Tibial nerve (tissue), 4 donors: ENCODE measurements around the gene SPHKAP. TPM values are rescaled to one million over a fixed set of nuclear protein-coding genes. Genes with fewer than 3 reads are reported as not detected.
"Not testable (repeated sequence)": the region's sequence is repeated elsewhere in the genome, so short reads cannot be mapped to it uniquely, and the experiment has no call there.

Experiments used
- DNase-seq, 2 donors: peaks; one replicate each; pipeline ENCODE4 v3.0.0-alpha.2; 2019; ENCODE audit warnings: low spot score in 2 of 2
- H3K27ac ChIP-seq, 4 donors: fragments of 200-600 bp; sonication (generic) in 3 of 4; one replicate each; pipeline ENCODE4 v1.5.1; 2017 to 2019; ENCODE audit warnings: mild to moderate bottlenecking in 1 of 4
- H3K27me3 ChIP-seq, 2 donors: fragments of 200-600 bp; sonication (generic) in 1 of 2; one replicate each; pipeline versions ENCODE4 v1.5.1 to v1.6.0; 2017 to 2019
- H3K36me3 ChIP-seq, 3 donors: fragments of 200-600 bp; sonication (generic); one replicate each; pipeline ENCODE4 v1.5.1; 2018 to 2019
- H3K4me1 ChIP-seq, 4 donors: fragments of 200-600 bp; sonication (generic) in 3 of 4; one replicate each; pipeline ENCODE4 v1.5.1; 2017 to 2019
- H3K4me3 ChIP-seq, 4 donors: fragments of 200-600 bp; sonication (generic) in 3 of 4; one replicate each; pipeline ENCODE4 v1.5.1; 2017 to 2019; ENCODE audit warnings: mild to moderate bottlenecking in 1 of 4, moderate library complexity in 1 of 4
- H3K9me3 ChIP-seq, 4 donors: fragments of 200-600 bp; sonication (generic) in 3 of 4; one replicate each; pipeline ENCODE4 v1.5.1; 2017 to 2019
- CTCF ChIP-seq, 5 experiments: fragments of 200-600 bp in 3 of 5; fragments of 450-650 bp in 2 of 5; sonication (generic) in 3 of 5; IDR thresholded peaks; one replicate each; pipeline ENCODE4 v1.5.1; 2016 to 2019; ENCODE audit warnings: antibody characterized with exemption in 5 of 5, mild to moderate bottlenecking in 3 of 5, moderate library complexity in 2 of 5
- EP300 ChIP-seq, 2 donors: sonication (generic); formaldehyde crosslinking; IDR thresholded peaks; one replicate each; pipeline ENCODE4 v1.6.1; 2017; ENCODE audit warnings: antibody characterized with exemption in 2 of 2, mild to moderate bottlenecking in 1 of 2
- POLR2A ChIP-seq, 2 donors: fragments of 450-650 bp; IDR thresholded peaks; one replicate each; pipeline ENCODE4 v1.6.1; 2017; ENCODE audit warnings: antibody characterized with exemption in 2 of 2, mild to moderate bottlenecking in 2 of 2, moderate library complexity in 2 of 2
- WGBS, 2 donors: methylation state at CpG; one replicate each; pipeline ENCODE4 v1.1.5; 2018; 5-methylcytosine and 5-hydroxymethylcytosine counted together
- total RNA-seq, 4 donors: library from RNA; depleted of rRNA; stranded (reverse); fragments of >200 nt; gene quantifications; one replicate each; pipeline ENCODE4 v1.1.0, GENCODE V29; 2016

The SPHKAP gene
- total RNA-seq, 4 donors from 2014 or later = not detected

GRCh38 chr2:228083131-228083530 lies 98.4 kb downstream of the SPHKAP start:
- 92 to 97% methylated on average over 2 of the region's 2 CpGs for WGBS, 2 donors
- Histone ChIP-seq H3K27me3 (no peaks in the 10 kb centered on the region), H3K27ac (no peak overlapping the region), H3K36me3 (no peaks in the 10 kb centered on the region), H3K4me1 (no peaks in the 10 kb centered on the region), H3K9me3 (no peaks in the 10 kb centered on the region), H3K4me3 (no peak overlapping the region)
- DNase-seq = no peak
- TF ChIP-seq EP300 (IDR thresholded peaks at IDR 0.05) (no peak), CTCF (IDR thresholded peaks at IDR 0.05) (no peak), POLR2A (IDR thresholded peaks at IDR 0.05) (no peak)

- TF ChIP-seq CTCF (IDR thresholded peaks at IDR 0.05) (no peak), POLR2A (IDR thresholded peaks at IDR 0.05) (no peak), EP300 (IDR thresholded peaks at IDR 0.05) (no peak)
- H3K27me3 ChIP-seq = no peaks in the 10 kb centered on the region
- H3K4me3 ChIP-seq = no peak overlapping the region
- no peaks in the 10 kb centered on the region for H3K4me1 ChIP-seq
- no peak for DNase-seq
- no peaks in the 10 kb centered on the region for H3K9me3 ChIP-seq
- 57 to 68% methylated on average over 3 of the region's 3 CpGs for WGBS, 2 donors
- H3K27ac ChIP-seq = no peak overlapping the region
- no peaks in the 10 kb centered on the region for H3K36me3 ChIP-seq
Observed at GRCh38 chr2:228082571-228082970, 98.9 kb downstream of the SPHKAP start.

- no peak overlapping the region for H3K4me3 ChIP-seq
- no peaks in the 10 kb centered on the region for H3K36me3 ChIP-seq
- H3K4me1 ChIP-seq = no peaks in the 10 kb centered on the region
- WGBS, 2 donors = 88 to 98% methylated on average over 3 of the region's 3 CpGs
- DNase-seq = no peak
- TF ChIP-seq EP300 (IDR thresholded peaks at IDR 0.05) (no peak), CTCF (IDR thresholded peaks at IDR 0.05) (no peak), POLR2A (IDR thresholded peaks at IDR 0.05) (no peak)
- peaks cover 0 to 5% (median 0%) of the 10 kb centered on the region in 4 donors for H3K9me3 ChIP-seq
- no peak overlapping the region for H3K27ac ChIP-seq
- H3K27me3 ChIP-seq = no peaks in the 10 kb centered on the region
Observed at GRCh38 chr2:228079194-228079593, 102.3 kb downstream of the SPHKAP start.

GRCh38 chr2:228076695-228077094 lies 104.8 kb downstream of the SPHKAP start:
- not testable (repeated sequence) for H3K27me3 ChIP-seq, H3K27ac ChIP-seq, H3K4me3 ChIP-seq, H3K4me1 ChIP-seq, H3K36me3 ChIP-seq, H3K9me3 ChIP-seq, DNase-seq
- WGBS, 2 donors = 43 to 55% methylated on average over 1 of the region's 1 CpG

- Histone ChIP-seq H3K4me3 (no peak overlapping the region), H3K27me3 (no peaks in the 10 kb centered on the region), H3K9me3 (peaks cover 0 to 10% (median 0%) of the 10 kb centered on the region in 4 donors), H3K4me1 (no peaks in the 10 kb centered on the region), H3K36me3 (no peaks in the 10 kb centered on the region), H3K27ac (no peak overlapping the region)
- 86 to 90% methylated on average over 3 of the region's 3 CpGs for WGBS, 2 donors
- DNase-seq = no peak
- TF ChIP-seq CTCF (IDR thresholded peaks at IDR 0.05) (no peak), EP300 (IDR thresholded peaks at IDR 0.05) (no peak), POLR2A (IDR thresholded peaks at IDR 0.05) (no peak)
Observed at GRCh38 chr2:228072669-228073068, 108.8 kb downstream of the SPHKAP start.

GRCh38 chr2:228067309-228067708 lies 114.2 kb downstream of the SPHKAP start:
- H3K27ac ChIP-seq = no peak overlapping the region
- no peak for TF ChIP-seq POLR2A (IDR thresholded peaks at IDR 0.05)
- TF ChIP-seq CTCF (IDR thresholded peaks at IDR 0.05) = no peak
- TF ChIP-seq EP300 (IDR thresholded peaks at IDR 0.05) = no peak
- H3K9me3 ChIP-seq = peaks cover 0 to 5% (median 0%) of the 10 kb centered on the region in 4 donors

More at GRCh38 chr2:228067309-228067708, 114.2 kb downstream of the SPHKAP start:
- Histone ChIP-seq H3K4me3 (no peak overlapping the region), H3K36me3 (no peaks in the 10 kb centered on the region), H3K4me1 (no peaks in the 10 kb centered on the region), H3K27me3 (no peaks in the 10 kb centered on the region)
- WGBS, 2 donors = 54 to 61% methylated on average over 1 of the region's 1 CpG
- DNase-seq = no peak
